NCI-H1930 (cell line): Measurements from ENCODE around the gene CBLB.

Source experiments
- DNase-seq, 2 experiments: peaks; one replicate each; lab custom pipeline; 2025; lab: John Stamatoyannopoulos, UW

CBLB gene

DNA sequence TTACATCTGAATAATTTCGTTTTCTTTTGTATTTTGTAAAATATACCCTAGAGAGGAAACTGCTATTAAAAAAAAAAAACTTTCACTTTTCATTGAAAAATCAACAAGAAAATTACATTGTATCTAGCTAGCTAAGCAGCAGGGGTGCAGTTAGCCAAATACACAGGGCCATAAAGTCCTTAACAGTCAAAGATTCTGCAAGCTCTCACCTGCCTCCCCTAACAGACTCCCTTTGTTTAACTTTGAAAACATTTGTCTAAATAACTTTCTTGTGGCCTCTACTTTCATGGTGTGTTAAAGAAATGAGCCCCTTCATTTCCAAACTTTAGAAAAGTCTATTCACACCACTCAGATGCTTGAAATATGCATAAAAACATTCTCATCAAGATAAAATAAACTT, 23.3 kb downstream of the CBLB start:
- DNase-seq, result peak; percentile 17 to 32

DNA sequence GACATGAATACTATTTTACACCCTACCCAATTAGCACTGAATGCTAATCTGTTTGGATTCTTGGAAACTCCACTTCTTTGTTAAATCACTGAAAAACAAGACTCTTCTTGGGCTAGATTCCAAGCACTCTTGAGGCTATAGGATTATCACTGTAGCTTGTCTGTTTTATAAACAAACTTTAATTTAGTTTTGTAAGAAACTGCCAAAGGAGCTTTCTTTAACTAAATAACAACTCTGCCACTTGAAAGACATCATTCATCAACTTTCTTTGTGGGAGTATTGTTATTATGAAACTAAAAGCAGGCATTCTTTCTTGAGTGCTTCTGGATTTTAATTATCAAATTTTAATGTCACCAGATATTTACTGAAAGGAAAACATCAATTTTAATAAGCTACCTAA, 24.1 kb downstream of the CBLB start:
- DNase-seq, result no peak

DNA sequence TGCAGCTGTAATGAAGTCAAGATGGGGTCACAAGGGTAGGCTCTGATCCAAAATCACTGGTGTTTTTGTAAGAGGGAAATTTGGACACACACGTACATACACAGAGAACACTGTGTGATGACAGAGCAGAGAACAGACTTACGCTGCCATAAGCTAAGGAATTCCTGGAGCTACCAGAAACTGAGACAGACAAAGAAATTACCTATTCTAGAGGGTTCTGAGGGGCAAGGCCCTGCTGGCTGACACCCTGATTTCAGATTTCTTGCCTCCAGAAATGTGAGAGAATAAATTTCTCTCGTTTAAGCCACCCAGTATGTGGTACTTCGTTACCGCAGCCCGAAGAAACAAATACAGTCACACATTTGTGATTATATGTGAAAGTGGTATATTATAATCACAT, 24.8 kb downstream of the CBLB start:
- no peak for DNase-seq

DNA sequence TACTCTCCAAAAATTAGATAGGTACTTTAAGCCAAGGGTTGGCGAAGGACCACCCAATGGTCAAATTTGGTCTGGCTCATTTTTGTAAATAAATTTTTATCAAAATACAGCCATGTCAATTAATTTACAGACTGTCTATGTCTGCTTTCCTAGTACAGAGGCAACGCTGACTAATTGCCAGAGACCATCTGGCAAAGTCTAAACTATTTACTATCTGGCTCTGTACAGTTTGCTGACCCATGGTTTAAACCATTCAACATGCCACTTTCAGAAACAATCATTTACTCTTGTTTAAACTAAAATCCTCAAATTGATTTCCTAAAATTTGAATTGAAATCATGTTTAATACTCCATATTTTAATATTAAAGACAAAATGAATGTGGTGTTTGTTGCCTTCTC, 25.9 kb downstream of the CBLB start:
- DNase-seq, result no peak

DNA sequence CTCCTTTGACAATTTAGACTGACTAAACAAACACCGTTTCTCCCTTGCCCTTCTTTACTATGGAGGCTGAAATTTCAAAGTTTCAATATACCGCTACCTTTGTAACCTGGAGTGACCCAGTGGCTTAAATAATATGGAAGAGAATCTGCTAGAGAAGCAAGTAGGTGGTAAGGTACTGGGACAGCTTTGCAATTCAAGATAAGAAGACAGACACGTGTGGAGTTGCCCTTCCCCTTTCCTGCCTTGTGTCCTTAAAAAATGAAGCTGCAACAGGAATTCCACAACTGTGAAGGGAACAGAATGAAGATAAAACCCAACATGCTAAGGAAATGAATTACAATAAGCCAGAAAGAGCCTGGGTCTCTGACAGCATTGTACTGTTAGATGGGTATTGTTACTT, 26.4 kb downstream of the CBLB start:
- DNase-seq, result no peak

DNA sequence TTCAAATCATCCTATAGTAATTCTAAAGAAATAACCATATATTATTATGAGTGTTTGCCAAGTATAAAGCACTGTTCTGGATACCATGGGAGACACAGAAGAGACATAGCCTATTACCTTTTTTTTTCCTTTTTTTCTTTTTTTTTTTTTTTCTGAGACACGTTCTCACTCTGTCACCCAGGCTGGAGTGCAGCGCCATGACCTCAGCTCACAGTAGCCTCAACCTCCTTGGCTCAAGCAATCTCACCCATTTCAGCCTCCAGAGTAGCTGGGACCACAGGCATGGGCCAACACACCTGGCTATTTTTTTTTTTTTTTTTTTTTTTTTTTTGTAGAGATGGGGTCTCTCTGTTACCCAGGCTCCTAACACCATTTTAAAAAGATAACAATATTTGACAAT, 30.9 kb downstream of the CBLB start:
- no peak for DNase-seq

DNA sequence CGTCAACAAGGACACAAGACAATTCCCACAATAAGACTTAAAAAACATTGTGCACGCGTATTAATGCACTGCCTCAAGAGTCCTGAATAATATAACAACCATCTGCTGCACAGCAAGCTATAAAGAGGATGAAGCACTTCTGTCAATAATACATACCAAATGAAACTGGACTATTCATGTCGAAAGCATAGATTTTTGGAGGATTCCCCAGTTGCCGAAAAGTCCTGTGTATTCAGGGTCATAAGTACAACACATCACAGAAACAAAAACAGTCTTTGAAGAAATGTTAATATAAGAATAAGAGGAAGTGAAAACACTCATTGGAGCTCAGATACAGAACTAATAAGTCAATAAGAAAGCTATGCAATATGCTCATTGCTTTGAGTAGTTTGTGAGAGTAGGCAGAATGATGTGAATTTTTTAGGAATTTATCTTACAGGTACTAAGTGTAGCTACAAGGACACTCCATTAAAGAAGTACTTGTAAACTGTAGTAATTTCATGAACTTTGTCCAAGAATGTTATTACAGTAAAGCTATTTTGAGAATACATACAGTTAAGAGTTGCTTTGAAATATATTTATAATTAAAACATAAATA, 31.6 kb downstream of the CBLB start:
- no peak for DNase-seq

DNA sequence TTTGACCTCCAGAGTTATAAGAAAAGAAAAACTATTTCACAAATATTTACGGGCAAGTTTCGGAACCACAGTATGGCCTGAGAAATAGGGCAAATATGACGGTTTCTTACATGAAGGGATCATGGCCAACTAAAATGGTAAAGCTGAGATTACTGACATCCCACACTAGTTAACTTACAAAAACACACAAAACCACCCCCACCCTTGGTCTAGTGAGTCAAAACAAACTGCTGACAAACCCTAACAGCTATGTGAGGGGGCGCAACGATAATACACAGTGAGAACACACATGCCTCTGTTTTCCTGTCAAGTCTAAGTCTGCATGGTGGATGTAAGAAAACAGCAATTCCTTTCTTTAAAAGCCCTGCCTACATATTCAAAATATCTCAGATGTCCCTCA, 32.3 kb downstream of the CBLB start:
- DNase-seq, result no peak

DNA sequence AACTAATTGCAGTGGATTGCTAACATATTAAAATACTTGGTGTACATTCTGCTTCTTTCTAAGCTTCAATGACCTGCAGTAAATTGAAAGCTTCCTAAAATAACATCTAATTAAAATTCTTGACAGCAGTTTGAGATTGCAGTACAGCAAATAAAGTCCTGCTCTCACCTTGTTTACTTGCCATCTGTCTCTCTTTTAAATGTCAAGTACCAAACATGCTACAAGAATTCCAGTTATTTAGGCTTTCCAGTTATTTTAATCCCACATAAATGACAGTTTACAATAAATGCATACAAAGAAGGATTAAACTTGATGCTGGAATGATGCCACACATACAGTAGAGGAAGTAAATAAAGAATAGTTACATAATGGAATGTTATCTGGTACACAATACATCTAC, 33.2 kb downstream of the CBLB start:
- DNase-seq, result no peak

DNA sequence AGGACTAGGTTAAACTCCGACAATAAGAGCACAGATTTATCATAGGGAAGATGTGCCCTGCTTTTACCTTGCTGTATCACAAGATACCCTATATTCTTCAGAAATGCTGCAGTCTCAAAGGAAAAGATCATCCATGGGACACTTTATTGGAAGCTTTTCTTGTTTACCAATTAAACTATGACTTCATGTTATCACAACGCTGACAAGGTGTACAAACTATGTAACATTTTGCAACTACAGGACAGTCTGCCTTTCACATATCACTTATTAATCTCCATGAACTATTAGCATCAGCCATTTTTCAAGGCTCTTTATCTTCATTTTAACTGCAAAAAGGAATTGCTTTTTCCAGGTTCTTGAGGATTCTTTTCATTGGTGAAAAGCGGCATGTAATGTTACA, 34.0 kb downstream of the CBLB start:
- DNase-seq, result no peak

DNA sequence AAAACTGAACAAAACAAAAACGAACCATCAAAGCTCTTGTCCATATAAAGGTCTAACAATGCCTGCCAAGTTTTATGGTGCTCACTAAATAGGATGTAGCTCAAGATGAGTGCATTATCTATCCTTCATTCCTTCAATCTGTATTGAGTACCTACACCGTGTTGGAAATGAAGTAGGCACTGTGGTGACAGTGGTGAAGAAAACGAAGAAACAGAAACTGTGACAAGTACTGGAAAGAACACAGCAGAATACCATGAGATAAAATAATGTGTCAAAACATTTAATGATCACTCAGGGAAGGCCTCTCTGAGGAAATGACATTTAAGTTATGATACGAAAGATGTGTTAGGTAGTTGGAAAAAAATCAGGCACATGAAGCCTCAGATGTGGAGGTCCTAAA, 36.2 kb downstream of the CBLB start:
- DNase-seq, result no peak

DNA sequence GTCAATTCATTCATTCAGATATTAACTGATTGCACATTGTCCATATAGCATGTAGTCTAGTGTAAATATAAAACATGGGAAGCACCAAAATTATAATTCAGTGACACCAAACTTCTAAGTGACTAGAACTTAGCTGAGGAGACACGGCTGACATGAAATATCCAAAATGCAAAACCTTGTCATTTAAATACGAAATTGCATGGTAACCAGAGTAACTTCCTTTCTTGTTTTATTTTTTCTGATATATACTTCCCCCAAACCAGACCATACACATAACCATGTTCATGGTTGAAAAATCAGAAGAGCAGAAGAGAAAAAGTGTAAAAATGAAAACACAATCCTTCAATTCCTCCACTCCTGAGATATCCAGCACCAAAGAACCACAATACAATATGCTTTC, 38.0 kb downstream of the CBLB start:
- no peak for DNase-seq

DNA sequence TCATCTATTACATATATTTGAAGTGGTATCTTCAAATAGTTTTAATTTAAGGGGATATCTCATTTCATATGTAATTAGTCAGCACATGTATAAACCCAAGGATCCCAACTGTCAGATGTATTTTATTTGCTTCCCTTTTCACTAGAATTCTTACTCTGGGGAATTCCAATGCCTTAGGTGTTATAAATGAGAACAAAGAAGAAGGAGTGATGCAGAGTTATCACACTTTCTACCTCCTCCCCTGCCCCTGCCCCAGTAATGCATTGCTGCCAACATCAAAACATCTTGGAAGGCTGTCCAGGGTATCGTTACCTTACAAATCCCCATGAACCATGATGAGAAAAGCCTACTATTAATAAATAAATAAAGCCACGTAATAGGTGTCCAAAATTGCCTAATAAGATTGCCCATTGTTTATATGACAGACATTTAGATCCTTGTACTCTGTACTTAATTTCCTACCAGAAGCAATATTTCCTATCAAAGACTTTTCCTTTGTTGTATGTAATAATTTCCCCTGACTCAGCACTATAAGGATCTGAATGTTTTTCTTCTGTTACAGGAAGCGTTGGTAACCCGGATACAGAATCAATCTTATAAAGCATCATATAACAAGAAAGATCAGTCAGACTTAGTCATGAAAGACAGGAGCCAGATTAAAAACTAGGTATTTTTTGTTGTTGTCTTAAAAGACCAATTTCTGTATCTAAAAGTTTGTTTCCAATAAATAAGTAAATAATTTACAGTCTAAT, 38.8 kb downstream of the CBLB start:
- no peak for DNase-seq

DNA sequence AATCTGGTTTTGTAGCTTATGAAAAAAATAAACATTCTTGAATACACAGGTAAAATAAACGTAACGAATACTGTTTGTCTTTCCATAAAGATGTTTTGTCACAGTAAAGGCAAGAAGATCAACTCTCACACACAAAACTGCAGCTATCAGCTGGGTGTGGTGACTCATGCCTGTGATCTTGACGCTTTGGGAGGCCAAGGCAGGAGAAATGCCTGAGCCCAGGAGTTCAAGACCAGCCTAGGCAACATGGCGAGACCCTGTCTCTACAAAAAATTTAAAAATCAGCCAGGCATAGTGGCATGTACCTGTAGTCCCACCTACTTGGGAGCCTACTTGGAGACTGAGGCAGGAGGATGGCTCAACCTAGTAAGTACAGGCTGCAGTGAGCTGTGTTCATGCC, 39.6 kb downstream of the CBLB start:
- DNase-seq, result no peak

DNA sequence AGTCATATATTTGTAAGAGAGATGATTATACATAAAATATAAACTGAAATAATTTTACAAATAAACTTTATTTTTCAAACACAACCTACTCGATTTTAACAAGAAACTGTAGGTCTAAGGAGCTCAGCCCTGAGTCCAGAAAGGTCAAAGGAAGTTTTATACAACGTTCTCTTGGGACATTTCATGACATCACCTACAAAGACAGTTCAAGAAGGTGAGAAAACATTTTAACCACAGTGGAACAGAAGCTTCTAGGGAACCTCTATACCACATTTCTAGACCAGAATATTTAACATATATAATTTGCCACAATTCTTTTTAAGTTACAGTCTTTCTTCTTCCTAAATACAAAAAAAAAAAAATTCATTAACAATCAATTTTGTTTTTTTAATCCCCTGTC, 40.1 kb downstream of the CBLB start:
- no peak for DNase-seq

DNA sequence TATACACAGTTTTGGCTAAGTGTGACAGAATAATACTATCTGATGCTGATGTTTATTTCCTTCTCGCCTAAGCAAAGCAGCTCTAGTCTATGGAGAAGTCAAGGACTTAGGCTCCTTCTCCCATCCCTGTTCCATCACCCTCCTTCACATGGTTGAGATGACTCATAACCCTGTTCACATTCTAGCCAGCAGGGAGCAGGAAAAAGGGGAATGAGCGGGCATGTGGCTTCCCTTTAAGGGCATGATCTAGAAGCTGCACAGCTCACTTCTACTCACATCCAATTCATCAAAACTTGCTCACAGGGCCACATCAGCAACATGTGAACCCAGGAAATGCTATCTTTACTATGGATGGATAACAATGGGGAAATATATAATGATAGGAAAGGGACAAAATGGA, 40.9 kb downstream of the CBLB start:
- DNase-seq, result no peak

DNA sequence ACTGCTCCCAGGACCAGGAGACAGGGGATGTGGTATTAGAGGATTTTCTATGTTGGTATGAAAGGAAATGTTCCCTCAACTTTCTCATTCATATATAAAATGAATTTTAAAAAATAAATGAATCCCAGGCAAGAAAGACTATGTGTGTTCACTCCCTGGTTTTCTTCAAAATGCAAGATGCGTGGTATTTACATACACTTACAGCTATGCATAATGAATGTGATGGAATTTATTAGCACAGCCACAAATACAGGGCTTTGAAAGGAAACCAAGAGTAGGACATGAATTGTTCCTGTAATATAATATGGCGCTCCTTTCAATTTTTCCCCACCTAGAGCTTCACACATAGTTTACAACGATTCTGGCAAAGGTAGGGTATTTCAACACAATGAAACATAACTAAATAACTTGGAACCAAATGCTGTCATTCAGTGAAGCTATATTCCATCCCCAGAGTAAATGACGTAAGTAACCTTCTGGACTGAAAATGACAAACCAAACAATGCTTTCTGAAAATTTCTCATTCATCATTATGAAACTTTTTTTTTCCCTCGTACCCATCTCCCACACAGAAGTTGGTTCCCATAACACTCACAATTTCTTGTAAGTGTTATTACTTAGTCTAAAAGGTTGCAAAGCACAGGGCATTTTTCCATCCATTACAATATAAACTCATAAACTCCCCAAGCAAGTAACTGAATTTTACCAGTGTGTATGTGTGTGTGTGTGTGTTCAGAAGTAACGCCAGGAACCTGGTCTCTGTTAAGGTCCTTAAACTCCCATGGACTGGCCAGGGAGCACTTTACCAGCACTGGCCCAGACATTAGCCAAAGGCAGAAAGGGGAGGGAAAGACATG, 41.8 kb downstream of the CBLB start:
- no peak for DNase-seq

DNA sequence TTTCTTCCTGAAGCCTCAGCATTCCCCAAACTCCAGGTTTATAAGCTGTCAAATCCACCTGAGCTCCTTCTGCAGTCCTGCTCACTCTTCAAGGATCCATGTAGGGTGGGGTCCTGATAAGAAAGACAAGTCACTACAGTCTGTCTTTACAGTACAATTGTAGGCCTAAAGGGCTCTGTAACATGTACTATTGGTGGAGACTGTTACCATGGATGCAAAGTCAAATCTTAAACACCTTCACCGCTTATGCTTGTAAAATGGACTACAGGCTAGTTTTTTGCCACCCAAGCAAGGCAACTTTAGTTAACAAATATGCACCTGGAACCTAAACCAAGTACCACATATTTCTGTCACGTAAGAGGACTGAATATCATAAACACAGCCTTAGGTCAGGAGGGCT, 44.7 kb downstream of the CBLB start:
- no peak for DNase-seq

DNA sequence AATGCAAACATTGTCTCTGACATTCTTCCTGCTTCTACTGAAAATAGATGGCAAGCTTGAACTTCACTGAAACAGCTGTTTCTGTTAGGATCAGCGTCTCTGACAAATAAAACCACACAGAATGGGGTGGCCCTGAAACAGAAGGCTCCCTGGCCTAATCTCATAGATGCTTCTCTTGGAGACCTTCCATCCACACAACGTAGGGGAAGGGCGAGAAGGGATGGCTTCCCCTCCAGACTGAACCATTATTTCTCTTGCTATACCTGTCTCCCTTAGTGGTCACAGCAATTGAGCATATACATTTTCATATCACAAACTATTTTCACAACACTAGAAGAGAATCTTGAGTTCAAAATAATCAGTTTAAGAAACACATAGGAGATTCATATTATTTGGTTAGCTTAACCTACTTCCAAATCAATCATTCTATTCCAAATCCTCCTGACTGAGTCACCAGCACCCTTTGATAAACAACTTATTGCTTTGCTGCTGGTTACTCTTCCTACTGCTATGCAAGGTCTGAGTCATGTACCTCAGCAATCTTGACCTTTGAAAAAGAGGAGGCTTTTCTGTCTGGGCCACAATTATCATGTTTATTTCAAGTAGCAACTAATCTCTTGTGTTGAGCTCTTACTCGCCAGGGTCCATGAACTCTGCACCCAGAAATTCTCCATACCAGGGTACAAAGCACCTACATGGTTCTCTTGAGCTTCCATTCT, 45.5 kb downstream of the CBLB start:
- DNase-seq, result no peak

DNA sequence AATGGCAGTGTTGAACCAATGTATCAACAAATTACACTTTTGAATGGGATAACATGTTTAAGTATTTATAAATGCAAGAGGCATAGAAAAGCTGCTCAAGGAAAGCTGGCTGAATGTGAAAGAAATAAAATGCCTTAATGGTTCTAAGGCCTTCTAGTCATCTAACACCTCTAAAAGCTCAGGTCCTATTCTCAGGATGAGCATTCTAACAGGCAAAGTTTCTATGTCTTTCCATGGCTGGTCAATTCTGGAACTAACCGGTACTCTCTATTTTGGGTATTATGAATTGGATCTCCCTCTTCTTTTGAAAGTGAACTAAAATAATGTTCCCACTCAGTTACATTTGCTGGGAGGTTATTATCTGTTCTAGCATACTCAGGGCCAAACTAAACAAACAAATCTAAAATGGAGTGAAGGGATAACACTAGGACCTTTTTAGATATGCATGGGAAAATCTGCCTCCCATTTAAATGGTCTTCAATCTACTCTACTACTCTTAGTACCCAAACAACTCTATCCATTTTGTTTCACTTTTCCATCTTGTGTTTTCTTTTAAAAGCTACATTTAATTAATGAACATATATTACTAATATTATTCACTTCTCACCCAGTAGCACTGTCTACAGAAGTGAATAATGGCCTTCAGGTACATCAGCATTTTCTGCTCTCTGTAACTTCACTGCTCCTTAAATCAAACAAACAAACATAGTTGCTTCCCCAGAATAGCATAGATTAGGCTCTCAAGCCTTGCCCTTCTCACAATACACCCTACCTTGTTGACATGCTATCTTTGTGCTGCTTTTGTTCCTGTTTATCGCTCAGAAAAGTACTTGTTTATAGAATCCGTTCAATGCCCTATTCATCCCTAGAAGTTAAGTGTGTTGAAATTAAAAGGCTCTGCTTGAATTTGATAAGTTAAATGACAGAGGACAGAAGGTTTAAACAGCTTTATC, 46.4 kb downstream of the CBLB start:
- DNase-seq, result no peak

DNA sequence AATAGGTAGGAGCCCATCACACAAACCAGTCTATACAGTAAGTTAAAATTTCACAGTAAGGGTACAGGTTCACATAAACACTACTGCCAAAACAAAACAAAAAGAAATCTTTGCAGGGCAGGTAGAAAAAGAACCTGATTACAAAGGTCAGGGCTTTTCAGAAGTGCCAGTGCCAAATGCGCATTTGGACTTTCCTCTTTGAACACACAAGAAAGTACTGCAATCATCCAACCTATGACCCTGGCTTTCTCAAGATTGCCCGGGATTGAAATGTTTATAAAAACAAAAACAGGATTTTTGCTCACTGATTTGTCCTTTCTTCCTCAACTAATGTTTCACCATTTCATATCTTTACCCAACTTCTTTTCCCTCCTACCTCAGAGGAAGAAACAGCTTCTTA, 47.4 kb downstream of the CBLB start:
- no peak for DNase-seq
